GM18907 (cell line): ENCODE measurements around the gene SARNP.

ENCODE experiments used
- ATAC-seq: cut with Tn5 transposase; IDR thresholded peaks from one replicate; pipeline ENCODE4 v1.9.1; 2021; ENCODE audit warnings: mild to moderate bottlenecking, moderate library complexity; ENCODE audit not compliant: unreplicated experiment

SARNP gene

DNA sequence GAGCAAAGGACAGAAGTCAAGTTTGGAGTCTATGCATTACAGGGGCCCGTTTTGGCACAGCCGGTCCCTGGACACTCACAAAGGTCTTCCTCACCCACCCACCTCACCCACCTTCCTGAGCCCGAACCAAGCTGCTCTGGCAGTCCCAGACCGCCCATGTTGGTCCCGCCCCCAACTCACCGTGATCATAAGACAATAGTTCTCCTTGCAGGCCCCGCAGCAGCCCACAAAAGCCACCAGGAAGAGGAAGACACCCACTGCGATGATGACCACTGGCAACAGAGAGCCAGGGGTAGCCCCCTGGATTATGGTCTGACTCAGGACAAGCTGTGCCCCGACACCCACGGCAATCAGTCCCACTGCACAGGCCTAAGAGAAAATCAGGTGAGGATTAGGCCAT is 90.6 kb downstream of the SARNP start:
- ATAC-seq = no peak

DNA sequence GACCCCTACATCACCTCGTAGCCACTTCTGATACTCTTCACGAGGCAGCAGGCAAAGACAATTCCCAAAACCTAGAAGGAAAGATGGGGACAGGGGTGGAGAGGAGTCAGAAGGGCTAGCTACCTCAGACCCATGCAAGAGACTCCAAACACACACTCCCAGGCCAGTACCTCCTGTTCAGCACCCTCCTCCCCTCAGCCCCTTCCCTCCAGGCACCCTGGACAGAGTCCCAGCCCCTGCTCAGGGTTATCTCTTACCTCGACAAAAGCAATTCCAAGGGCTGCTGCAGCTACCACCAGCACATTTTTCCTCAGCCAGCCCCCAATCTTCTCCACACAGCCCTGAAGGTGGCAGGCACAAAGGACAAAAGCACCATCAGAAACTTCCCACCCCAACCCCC is 92.0 kb downstream of the SARNP start:
- no peak for ATAC-seq

DNA sequence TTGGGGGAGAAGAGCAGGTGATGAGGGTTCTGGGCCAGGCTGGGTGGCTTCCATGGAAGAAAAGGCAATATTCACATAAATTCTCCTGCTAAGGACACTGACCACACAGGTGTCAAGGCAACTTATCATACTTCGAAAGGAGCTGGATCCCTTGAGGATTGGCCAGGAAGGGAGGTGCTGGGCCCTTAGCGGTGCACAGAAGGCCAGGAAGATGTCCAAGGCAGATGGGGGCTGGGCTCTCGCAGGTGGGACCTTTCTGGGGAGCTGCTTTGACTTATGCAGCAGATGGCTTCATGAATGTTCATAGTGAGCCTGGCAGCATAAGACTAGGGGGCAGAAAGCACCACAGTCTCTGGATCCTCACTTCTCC is 92.6 kb downstream of the SARNP start:
- no peak for ATAC-seq

DNA sequence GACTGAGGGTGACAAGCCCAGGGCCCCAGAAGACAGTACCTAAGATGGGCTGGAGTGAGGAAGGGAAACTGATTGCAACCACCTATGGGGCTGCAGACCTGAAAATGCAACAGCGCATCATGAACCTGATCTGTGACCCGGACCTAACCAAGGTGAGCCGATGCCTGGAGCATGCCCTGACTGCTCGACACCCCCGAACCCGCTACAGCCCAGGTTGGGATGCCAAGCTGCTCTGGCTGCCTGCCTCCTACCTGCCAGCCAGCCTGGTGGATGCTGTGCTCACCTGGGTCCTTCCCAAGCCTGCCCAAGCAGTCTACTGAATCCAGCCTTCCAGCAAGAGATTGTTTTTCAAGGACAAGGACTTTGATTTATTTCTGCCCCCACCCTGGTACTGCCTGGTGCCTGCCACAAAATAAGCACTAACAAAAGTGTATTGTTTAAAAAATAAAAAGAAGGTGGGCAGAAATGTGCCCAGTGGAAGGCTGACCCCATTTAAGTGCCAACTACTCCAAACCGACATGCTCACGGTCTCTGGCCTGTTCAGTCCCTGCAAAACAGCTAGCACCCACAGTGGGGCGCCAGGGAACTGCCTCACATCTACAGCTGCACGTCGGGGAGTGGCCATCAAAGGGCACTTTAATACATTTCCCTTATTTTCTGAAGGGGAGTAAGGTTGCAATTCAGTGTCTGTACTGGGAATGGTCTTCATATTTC is 93.1 kb downstream of the SARNP start:
- no peak for ATAC-seq

DNA sequence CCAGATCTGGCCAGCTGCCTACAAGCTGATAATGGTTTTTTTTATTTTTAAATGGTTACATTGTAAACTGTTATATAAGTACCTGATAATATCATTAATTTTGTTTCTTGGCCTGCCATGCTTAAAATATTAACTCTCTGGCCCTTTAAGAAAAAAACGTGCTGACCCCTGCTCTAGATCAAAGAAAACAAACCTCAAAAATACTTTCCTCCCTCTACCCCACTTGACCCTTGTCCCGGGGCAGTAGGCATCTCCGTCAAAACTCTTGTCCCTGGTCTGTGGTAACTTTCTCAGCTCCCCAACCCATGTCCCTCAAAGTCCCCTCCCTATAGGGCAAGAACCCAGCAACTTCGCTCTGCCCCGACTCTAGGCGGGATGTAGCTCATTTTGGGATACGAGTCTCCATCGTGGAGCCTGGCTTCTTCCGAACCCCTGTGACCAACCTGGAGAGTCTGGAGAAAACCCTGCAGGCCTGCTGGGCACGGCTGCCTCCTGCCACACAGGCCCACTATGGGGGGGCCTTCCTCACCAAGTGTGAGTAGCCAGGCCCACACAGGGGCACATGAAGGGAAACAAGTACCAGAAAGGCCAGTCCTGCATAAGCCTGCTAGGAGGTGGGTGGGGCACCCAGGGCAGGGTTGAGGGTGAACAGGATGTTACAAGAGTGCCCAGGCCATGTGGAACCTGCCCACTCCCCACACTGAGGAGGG is 93.9 kb downstream of the SARNP start:
- ATAC-seq = no peak

DNA sequence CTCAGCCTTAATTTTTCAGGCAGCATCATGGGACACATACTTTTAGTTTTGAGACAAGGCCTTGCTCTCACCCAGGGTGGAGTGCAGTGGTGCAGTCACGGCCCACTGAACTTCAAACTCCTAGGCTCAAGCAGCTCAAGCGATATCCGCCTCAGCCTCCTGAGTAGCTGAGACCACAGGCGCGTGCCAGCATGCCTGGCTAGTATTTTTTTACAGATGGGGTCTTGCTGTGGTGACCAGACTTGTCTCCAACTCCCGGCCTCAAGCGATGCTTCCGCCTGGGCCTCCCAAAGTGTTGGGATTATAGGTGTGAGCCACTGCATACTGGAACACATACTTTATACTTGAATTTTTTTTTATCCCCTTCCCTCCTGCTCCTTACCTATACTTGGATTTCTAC is 94.6 kb downstream of the SARNP start:
- no peak for ATAC-seq

DNA sequence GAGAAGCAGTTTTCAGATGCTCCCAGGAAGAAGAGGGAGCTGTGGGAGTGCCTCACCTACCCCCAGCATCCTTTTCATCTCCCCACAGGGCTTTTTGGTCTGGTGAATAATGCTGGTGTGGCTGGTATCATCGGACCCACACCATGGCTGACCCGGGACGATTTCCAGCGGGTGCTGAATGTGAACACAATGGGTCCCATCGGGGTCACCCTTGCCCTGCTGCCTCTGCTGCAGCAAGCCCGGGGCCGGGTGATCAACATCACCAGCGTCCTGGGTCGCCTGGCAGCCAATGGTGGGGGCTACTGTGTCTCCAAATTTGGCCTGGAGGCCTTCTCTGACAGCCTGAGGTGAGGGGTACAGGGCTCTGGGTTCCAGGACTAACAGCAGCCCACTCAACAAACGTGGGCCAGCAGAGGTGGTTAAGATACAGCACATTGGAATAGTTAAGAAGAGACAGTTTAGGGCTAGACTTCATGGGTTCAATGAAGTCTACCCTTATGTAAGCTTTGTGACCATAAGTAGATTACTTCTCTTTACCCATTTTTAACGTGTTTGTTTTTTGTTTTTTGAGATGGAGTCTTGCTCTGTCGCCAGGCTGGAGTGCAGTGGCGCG is 95.8 kb downstream of the SARNP start:
- ATAC-seq = no peak

DNA sequence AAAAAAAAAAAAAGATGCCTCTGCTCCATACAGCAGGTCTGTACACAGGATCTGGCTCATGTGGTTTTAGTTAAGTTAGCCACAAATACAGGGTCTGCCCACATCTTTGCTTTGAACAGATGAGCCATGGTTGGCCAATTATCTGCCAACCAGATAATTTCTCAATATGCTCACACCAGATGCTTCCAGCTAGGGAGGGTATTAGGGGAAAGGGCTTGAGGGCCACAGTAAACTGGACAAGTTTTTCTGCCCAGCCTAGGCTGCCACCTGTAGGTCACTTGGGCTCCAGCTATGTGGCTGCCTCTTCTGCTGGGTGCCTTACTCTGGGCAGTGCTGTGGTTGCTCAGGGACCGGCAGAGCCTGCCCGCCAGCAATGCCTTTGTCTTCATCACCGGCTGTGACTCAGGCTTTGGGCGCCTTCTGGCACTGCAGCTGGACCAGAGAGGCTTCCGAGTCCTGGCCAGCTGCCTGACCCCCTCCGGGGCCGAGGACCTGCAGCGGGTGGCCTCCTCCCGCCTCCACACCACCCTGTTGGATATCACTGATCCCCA is 96.6 kb downstream of the SARNP start:
- ATAC-seq = no peak

DNA sequence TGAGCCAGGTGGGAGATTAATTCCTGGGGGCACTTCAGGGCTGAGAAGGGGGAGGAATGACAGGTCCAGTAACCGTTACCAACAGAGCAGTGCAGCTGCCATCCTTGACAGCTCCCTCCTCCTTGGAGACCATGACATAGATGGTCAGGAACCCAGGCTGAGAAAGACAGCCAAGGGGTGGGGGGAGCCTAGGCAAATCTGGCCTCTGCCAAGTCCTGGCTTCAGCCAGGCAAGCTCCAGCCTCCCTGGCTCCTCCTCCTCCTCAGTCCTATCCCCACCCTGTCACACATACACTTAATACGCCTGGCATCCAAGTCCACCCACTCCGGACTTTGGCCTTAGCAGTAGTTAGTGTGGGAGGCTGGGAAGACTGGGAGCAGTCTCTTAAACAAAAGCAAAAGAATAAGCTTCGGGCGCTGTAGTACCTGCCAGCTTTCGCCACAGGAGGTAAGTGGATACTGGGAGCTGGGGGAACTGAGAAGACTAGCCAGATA is 97.4 kb downstream of the SARNP start, which contains the start of gene RDH5:
RDH5 (plus strand) TSS at position 323 of the 494 bp plus-strand sequence. CDS start 792 bp downstream, outside the sequence.
- no peak for ATAC-seq

DNA sequence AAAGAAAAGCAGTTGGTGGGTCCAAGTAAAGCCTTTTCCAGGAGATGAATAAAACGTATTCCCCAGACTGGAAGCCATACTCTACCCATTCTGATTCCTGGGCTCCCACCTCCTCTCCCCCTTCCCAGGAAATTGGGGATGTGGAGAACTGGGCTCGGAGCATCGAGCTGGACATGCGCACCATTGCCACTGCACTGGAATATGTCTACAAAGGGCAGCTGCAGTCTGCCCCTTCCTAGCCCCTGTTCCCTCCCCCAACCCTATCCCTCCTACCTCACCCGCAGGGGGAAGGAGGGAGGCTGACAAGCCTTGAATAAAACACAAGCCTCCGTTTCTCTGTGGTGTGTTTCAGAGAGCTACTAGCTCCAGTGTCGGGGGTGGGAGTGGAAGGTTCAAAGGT is 98.2 kb downstream of the SARNP start:
- ATAC-seq = no peak

DNA sequence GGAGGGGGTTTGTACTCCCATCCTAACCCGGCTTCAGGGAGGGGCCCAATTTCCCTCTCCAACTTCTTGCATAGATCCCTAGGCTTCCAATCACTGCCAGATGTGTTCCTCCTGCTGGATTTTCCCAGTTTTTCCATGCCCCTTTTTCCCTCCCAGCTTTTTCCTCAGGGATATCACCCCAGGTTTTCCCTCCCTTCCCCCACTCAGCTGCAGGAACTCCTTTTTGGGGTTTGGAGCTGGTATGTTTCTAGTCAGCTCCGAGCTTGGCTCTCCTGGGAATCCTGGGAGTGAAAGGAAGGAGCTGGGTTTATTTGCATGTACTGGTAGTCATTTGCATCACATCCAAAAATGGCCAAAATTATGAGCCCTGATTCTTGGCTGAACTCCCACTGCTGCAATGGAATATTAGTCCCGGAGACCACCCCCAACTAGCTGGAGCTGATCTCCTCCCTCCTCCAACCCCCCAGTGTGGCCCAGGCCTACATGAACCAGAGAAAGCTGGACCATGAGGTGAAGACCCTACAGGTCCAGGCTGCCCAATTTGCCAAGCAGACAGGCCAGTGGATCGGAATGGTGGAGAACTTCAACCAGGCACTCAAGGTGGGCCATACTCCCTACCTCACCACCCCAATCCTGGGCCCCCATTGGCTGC is 98.8 kb downstream of the SARNP start:
- no peak for ATAC-seq

DNA sequence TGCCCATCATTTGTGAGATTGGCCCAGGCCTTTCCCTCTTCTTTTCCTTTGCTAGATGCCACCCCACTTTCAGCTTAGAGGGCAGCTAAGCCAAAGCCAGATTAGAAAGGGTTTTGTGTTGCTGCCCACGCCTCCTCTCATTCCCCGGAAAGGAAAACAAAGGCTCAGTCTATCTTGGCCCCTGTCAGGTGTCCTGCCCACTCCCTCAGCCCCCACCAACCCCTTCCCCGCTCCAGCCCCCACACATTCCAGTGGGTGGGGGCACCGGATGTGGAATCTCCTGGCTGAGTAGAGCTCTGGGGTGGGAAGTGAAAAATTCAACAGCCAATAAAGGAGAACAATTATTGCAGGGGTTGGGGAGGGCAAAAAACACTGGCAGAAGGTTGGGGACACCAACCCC is 99.5 kb downstream of the SARNP start:
- no peak for ATAC-seq

DNA sequence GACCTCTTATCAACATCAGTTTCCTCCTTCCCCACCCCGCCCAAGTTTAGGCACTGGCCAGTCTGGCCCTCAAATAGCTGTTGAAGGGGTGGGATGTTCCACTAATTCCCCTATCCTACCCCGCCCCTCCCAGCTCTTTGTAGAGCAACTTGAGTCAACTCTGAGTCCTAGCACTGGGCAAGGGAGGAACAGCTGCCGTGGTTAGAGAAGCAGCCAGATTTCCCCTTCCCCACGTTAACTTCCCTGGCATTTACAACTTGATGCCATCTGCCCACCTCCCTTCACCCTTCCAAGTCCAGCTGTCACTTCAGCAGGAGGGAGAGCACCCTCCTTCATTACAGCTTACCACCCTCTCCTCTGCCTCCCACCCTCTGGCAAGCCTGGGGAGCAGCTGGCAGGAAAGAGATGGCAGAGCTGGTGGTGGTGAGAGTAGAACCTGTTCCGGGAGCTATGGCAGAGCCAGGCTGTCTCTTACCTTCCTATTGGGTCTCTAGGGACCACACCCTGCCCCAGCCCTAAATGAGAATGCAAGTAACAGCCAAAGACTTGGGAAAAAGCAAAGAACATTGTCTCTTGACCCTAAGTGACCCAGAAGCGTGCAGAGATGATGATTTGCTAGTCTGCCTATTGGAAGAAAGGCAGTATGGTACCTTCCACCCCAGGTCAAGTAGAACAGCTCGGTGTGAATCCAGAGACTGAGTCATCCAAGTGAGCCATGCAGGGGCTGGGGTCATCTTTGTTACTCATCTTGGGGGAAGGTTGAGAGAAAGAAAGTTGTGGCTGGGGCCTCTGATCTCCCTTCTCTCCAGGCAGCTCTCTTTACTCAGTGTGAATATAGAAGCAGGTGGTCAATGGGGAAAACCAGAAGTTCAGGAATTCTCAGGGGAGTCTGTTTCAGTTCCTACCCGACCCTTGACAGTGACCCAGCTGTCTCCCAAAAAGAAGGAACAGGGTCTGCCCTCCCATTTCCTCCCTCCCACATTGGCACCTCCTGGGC is 100.2 kb downstream of the SARNP start:
- no peak for ATAC-seq

DNA sequence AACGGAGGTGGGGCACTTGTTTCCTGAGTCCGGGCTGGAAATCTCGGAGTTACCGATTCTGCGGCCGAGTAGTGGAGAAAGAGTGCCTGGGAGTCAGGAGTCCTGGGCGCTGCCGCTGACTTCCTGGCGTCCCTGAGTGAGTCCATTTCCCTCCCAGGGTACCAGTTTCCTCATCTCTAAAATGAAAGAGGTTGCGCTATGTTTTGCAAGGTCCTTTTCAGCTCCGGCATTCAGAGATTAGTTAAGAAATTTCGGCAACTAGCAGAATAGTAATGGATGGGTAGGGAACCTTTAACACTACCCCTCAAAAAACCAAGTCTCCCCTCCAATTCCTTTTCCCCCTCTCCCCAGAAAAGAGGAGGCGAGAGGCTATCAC is 101.0 kb downstream of the SARNP start:
- ATAC-seq = peak; percentile 32

DNA sequence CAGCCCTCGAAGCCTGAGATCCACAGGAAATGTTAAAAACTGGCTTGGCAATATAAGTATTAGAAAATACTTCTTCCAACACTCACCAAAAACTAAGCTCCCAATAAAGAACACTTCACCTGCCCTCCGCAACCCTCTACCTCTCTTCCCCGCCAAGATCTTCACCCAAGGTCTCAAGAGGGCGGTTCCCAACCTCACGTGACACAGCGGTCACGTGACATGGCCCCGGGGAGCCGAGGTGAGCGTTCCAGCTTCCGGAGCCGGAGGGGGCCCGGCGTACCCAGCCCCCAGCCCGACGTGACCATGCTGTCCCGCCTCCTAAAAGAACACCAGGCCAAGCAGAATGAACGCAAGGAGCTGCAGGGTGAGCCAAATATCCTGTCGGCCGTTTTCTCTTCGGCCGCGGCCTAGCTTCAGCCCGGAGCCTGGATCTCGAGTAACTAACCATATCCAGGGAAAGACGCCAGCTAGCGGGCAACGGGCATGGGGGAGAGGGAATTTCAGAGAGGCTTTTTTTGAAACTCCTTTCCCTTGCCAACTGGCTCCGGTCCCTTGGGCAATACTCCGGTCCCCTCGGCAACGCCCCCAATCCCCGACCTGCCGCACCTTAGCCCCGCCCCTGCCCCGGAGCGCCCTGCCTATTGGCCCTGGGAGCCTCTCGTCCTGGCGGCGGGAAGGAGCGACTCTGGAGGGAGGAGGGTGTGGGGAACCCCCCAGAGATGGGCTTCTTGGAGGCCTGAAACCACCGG is 101.5 kb downstream of the SARNP start, which contains the start of gene BLOC1S1:
BLOC1S1 (plus strand) TSS at position 214 of the 749 bp plus-strand sequence; CDS start at position 220, 6 bp downstream.
- peak; percentile 90 for ATAC-seq

DNA sequence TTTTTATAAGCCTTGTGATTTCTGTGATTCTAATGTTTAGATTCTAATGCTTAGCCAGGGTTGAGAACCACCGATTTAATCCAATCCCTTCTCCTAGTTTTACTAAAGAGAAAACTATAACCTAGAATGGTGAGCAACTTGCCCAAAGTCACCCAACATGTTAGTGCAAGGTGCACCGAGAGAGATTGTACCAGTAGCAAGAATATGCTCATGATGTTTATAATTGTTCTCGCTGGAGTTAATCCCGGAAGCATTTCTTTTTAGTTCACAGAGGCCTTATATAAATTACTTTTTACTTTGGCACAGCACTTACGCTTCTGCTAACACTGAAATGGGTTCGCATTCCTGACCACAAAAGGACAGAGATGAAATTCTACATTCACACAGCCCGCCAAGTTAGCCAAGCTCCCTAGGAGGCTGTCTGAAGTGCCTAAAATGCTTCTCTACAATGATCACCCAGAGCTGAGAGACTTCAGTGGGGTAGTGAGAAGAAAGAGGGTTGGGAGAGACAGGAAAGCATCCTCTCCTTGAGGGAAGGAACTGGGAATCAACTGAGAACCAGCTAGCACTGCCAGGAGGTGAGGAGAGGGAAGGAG is 102.3 kb downstream of the SARNP start:
- peak; percentile 0 for ATAC-seq

DNA sequence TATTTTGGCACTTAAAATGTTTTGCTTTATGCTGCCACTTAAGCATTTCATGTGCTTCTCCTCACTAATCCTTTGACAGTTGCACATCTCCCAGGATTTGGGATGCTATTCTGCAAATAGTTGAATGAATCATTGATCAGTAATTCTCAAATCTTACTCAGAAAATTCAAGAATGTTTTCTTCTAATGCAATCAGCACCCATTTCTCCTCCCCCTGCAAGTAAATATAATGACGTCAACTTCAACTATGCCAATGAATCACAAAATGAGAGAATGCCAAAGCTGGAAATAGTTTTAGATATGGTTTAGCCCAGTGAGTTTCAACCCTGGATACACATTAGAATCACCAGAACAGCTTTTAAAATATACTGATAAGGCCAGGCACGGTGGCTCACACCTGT is 103.8 kb downstream of the SARNP start:
- ATAC-seq = no peak

DNA sequence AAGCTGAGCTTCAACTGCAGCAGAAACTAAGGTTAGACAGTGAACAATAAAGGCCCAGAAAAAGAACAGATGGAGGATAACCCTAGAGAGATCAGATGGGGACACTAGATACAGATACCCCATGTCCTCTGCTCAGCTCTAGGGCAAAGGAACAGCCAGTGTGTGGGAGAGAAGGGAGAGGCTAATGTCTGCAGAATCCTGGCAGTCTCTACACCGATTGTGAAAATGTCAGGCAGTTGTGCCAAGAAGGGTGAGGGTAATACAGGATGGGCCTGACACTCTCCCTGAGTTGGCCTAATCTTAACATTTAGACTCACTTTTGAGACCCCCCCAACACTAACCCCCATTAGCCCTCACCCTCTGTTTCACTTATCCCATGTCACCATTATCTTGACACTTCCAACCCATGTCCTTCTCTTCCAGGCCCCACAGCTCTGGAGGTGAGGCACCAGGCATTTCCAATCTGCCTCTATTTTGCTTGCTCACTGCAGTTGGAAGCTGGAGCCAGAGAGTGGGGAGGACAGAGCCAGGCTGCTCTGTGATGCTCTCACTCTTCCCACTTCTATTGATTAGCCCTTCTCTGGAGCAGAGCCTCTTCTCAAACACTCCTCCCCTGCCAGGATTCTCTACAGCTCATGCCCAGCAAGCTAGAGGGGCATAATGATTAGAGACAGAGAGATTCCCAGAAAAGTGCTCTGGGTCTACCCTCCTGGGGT is 104.7 kb downstream of the SARNP start:
- no peak for ATAC-seq
